ENCODE measurements around the gene SLC14A1. TPM values are rescaled to one million over a fixed set of nuclear protein-coding genes. Genes with fewer than 3 reads are reported as not detected.

The SLC14A1 gene
- polyA plus RNA-seq, 1 donor from 2014 or later, result not detected

DNA sequence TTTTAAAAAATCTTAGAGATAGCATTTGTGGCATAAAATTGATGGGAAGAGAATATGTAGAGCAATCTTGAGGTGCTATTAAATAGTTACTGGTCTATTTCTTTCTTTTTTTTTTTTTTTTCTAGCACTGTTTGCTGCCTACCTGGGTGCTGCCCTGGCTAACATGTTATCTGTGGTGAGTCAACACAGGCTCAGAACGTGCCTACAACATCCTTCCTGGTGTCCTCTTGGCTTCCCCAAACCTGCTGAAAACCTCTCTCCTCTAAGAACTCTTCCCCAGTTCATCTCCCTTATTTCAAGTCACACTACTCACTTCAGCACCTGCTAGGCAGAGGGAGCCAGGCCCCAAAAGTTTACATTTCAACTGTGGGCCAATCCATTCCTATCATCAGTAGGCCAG is 45.1 kb upstream of the SLC14A1 start:
- TF ChIP-seq, protein P1, sequence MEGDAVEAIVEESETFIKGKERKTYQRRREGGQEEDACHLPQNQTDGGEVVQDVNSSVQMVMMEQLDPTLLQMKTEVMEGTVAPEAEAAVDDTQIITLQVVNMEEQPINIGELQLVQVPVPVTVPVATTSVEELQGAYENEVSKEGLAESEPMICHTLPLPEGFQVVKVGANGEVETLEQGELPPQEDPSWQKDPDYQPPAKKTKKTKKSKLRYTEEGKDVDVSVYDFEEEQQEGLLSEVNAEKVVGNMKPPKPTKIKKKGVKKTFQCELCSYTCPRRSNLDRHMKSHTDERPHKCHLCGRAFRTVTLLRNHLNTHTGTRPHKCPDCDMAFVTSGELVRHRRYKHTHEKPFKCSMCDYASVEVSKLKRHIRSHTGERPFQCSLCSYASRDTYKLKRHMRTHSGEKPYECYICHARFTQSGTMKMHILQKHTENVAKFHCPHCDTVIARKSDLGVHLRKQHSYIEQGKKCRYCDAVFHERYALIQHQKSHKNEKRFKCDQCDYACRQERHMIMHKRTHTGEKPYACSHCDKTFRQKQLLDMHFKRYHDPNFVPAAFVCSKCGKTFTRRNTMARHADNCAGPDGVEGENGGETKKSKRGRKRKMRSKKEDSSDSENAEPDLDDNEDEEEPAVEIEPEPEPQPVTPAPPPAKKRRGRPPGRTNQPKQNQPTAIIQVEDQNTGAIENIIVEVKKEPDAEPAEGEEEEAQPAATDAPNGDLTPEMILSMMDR (IDR thresholded peaks at IDR 0.05; ENCODE audit: poor library complexity, severe bottlenecking), result no peak
- no peak for TF ChIP-seq REST (IDR thresholded peaks at IDR 0.05; ENCODE audit: borderline replicate concordance)
- no peak for TF ChIP-seq MXI1 (conservative IDR thresholded peaks at IDR 0.05; ENCODE audit: poor library complexity, severe bottlenecking)
- no peak for TF ChIP-seq SMC3 (conservative IDR thresholded peaks at IDR 0.05; ENCODE audit: poor library complexity)
- TF ChIP-seq TAF1 (IDR thresholded peaks at IDR 0.05; ENCODE audit: low read depth), result no peak
- no peak for TF ChIP-seq EP300 (conservative IDR thresholded peaks at IDR 0.05; ENCODE audit: poor library complexity, severe bottlenecking)
- no peak for TF ChIP-seq POLR2AphosphoS5 (IDR thresholded peaks at IDR 0.05)
- no peak for TF ChIP-seq EZH2 (IDR thresholded peaks at IDR 0.05; ENCODE audit: borderline replicate concordance, insufficient read depth, low read length, poor library complexity, severe bottlenecking)
- TF ChIP-seq RAD21 (conservative IDR thresholded peaks at IDR 0.05), result no peak
- Histone ChIP-seq H3K36me3 (ENCODE audit: insufficient read depth, low read length) (no peaks in the 10 kb centered on the region), H3K4me3 (ENCODE audit: low read length) (no peak overlapping the region), H3F3A (ENCODE audit: insufficient read depth, low read length, poor library complexity, severe bottlenecking) (no peaks in the 10 kb centered on the region), H3K27me3 (ENCODE audit: insufficient read depth, low read depth, low read length) (no peaks in the 10 kb centered on the region), H2AFZ (ENCODE audit: low read depth, low read length) (no peak overlapping the region), H3K4me2 (ENCODE audit: low read length) (no peak overlapping the region), H3K9me3 (ENCODE audit: low read length) (no peaks in the 10 kb centered on the region), H4K20me1 (ENCODE audit: insufficient read depth) (no peaks in the 10 kb centered on the region), H3K9ac (ENCODE audit: low read length) (no peak overlapping the region), H3K79me2 (replicated peaks; ENCODE audit: insufficient read depth, low read length) (no peaks in the 10 kb centered on the region), H3K27ac (ENCODE audit: low read length) (no peak overlapping the region), H3K9me2 (ENCODE audit: insufficient read depth, low read length) (no peaks in the 10 kb centered on the region)

- TF ChIP-seq POLR2AphosphoS5 (IDR thresholded peaks at IDR 0.05) (no peak), RAD21 (conservative IDR thresholded peaks at IDR 0.05) (no peak), MXI1 (conservative IDR thresholded peaks at IDR 0.05; ENCODE audit: poor library complexity, severe bottlenecking) (no peak), EZH2 (IDR thresholded peaks at IDR 0.05; ENCODE audit: borderline replicate concordance, insufficient read depth, low read length, poor library complexity, severe bottlenecking) (no peak), SMC3 (conservative IDR thresholded peaks at IDR 0.05; ENCODE audit: poor library complexity) (no peak)
- TF ChIP-seq, protein P1 (IDR thresholded peaks at IDR 0.05; ENCODE audit: poor library complexity, severe bottlenecking), result no peak
- Histone ChIP-seq H3K27ac (ENCODE audit: low read length) (no peak overlapping the region), H3K79me2 (replicated peaks; ENCODE audit: insufficient read depth, low read length) (no peaks in the 10 kb centered on the region), H3K4me2 (ENCODE audit: low read length) (no peak overlapping the region), H3K4me3 (ENCODE audit: low read length) (no peak overlapping the region), H4K20me1 (ENCODE audit: insufficient read depth) (no peaks in the 10 kb centered on the region), H3K9ac (ENCODE audit: low read length) (no peak overlapping the region), H3F3A (ENCODE audit: insufficient read depth, low read length, poor library complexity, severe bottlenecking) (no peaks in the 10 kb centered on the region), H2AFZ (ENCODE audit: low read depth, low read length) (no peak overlapping the region), H3K36me3 (ENCODE audit: insufficient read depth, low read length) (no peaks in the 10 kb centered on the region), H3K27me3 (ENCODE audit: insufficient read depth, low read depth, low read length) (no peaks in the 10 kb centered on the region), H3K9me2 (ENCODE audit: insufficient read depth, low read length) (no peaks in the 10 kb centered on the region), H3K9me3 (ENCODE audit: low read length) (no peaks in the 10 kb centered on the region)
These were observed 43.8 kb upstream of the SLC14A1 start for GRCh38 chr18:45680066-45680690.

All from neural cell (in vitro differentiated cells).